K562 (cell line): ENCODE data around the gene HOXB7. TPM values are rescaled to one million over a fixed set of nuclear protein-coding genes. Genes with fewer than 3 reads are reported as not detected.

Experiments
- GTF2E2 ChIP-seq: fragments of 200-800 bp; sonication (Bioruptor generic); IDR thresholded peaks from 2 replicates; pipeline ENCODE4 v1.6.1; 2016; ENCODE audit warnings: missing genetic modification characterization, missing compliant biosample characterization
- IFI16 ChIP-seq: fragments of 250-450 bp; sonication (Bioruptor Pico); IDR thresholded peaks from 2 replicates; pipeline ENCODE4 v2.1.2; 2022; ENCODE audit warnings: mild to moderate bottlenecking, inconsistent platforms
- KDM4B ChIP-seq, 2 experiments: fragments of 450-650 bp in 1 of 2; sonication (generic) in 1 of 2; IDR thresholded peaks; 2 replicates each; pipeline ENCODE4 v1.6.1; 2016 to 2017; ENCODE audit warnings: borderline replicate concordance in 2 of 2, antibody characterized with exemption in 1 of 2, low read depth in 1 of 2, mild to moderate bottlenecking in 1 of 2
- KLF1 ChIP-seq: fragments of 450-650 bp; IDR thresholded peaks from 2 replicates; pipeline ENCODE4 v1.6.1; 2016; ENCODE audit warnings: missing genetic modification characterization, missing compliant biosample characterization
- MGA ChIP-seq: fragments of 450-650 bp; IDR thresholded peaks from 2 replicates; pipeline ENCODE4 v1.6.1; 2016; ENCODE audit warnings: mild to moderate bottlenecking, moderate library complexity
- PTTG1 ChIP-seq: fragments of 450-650 bp; IDR thresholded peaks from 2 replicates; pipeline ENCODE4 v1.6.1; 2016; ENCODE audit warnings: low read depth, mild to moderate bottlenecking, missing genetic modification characterization, missing compliant biosample characterization
- TRIM25 ChIP-seq: fragments of 450-650 bp; IDR thresholded peaks from 2 replicates; pipeline ENCODE4 v1.7.0; 2016; ENCODE audit warnings: borderline replicate concordance
- ZNF239 ChIP-seq: fragments of 250-450 bp; sonication (Bioruptor Pico); IDR thresholded peaks from 2 replicates; pipeline ENCODE4 v1.4.0; 2020; ENCODE audit warnings: mild to moderate bottlenecking
- ZNF77 ChIP-seq: fragments of 250-450 bp; sonication (Bioruptor Pico); IDR thresholded peaks from 2 replicates; pipeline ENCODE4 v1.5.0; 2020
- ZNF780A ChIP-seq: fragments of 250-450 bp; sonication (Bioruptor Pico); IDR thresholded peaks from 2 replicates; pipeline ENCODE4 v1.5.0; 2021; ENCODE audit warnings: mild to moderate bottlenecking
- polyA plus RNA-seq, 8 experiments: library from polyadenylated mRNA; depleted of rRNA in 4 of 8; stranded (reverse) in 5 of 8; unstranded in 3 of 8; fragments of >200 nt; fragmentation: Nextera tagmentation in 2 of 8; fragmentation: Illumina TruSeq in 1 of 8; extraction: Ambion mirVana in 2 of 8; extraction: Trizol in 1 of 8; gene quantifications; 2 replicates each; pipeline versions ENCODE4 v1.2.1 to v1.2.3, GENCODE V29; 2011 to 2014; ENCODE audit warnings: inconsistent platforms in 1 of 8, missing spikeins in 1 of 8
- total RNA-seq, 7 experiments: library from RNA; depleted of rRNA in 6 of 7; stranded (reverse); fragments of >200 nt in 6 of 7; fragmentation: Illumina TruSeq in 2 of 7; extraction: Trizol in 2 of 7; gene quantifications; 2 replicates each; pipeline versions ENCODE4 v1.2.1 to v1.2.3, GENCODE V29; 2011 to 2021; ENCODE audit warnings: low replicate concordance in 1 of 7

HOXB7 gene
- total and polyA plus RNA-seq, 9 of the 15 experiments (the other 6 are each of a cell fraction or from before 2014, with no cell fraction given), result 5.5 to 16.7 (median 8.3) TPM

GRCh38 chr17:48634493-48635208 lies 23.8 kb upstream of the HOXB7 start (continued):
- TF ChIP-seq MGA (peak; percentile 74; the same call in 1 of the 2 replicates), ZNF77 (no peak), IFI16 (CRISPR knock-in tag) (no peak), KDM4B (IDR thresholded peaks at IDR 0.05; ENCODE audit: borderline replicate concordance in 2 of 2, low read depth in 1 of 2) (no peak), ZNF780A (no peak), GTF2E2 (tag) (no peak), ZNF239 (CRISPR knock-in tag) (no peak), TRIM25 (no peak), PTTG1 (tag) (no peak), KLF1 (tag) (no peak)
